Stimulated activated CD4-positive, alpha-beta T cell treated with anti-CD3 and anti-CD28 coated beads, TNF-alpha, amount 100 ng/mL, for 24 hours (primary cell): Measurements from ENCODE around the gene ZNF286A.
"Not testable (repeated sequence)": the region's sequence is repeated elsewhere in the genome, so short reads cannot be mapped to it uniquely, and the experiment has no call there.

ENCODE experiments used
- DNase-seq, 3 experiments: peaks; one replicate each; pipeline ENCODE4 v3.0.0-alpha.2; 2020; ENCODE audit warnings: low read depth in 3 of 3

Gene ZNF286A

DNA sequence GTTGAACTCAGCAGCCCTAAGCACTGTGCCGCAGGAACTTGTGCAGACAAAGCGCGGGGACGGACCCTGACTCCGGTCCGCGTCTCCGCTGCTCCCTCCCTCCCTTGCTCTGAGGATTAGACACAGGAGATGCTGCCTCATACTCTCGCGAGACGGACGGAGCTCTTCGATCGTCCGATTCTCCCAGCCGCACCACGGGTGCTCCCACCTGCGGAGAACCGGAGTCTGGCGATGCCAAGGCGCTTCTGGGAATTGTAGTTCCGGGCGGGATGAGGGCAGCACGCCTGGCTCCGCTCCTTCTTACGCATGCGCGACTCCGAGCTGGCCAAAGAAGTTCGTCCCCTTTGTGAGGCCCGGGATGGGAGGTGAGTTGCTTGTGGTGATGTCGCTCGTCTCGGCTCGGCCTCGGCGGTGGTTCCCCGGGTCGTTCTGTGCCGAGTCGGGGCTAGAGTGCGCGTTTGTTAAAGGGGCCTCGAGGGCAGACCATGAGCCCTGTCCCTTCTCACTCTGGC is at the start of gene ZNF286A:
Gene ZNF286A, plus strand, starts transcription at position 340 of the 512 bp plus-strand sequence. CDS start 578 bp downstream, outside the sequence.
- DNase-seq: peak; percentile 92 to 99 (median 98)

DNA sequence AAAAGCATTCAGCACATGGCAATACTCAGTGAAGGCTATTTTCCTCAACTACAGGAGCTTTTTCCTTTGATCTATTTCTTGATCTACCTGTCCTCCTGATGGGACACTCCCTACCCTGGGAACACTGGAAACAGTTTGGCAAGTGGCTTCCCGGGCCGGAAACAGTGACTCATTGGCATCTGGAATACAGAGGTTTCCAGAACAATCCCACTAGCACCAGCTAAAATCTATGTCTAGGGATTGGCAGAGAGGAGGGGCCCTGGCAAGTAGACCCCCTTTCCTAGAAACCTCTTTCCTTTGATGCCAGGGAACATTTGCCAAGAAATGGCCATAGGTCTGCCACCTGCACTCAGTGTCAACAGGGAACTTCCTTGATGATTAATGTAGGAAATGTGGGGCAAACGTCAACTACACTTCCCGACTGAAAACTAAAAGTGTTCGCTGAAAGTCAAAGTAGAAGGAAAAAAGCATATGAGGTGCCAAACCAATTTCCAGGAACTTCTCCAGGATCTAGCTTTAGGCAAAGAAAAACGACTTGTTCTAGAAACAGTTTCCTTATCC is 49.6 kb upstream of the ZNF286A start:
- no peak for DNase-seq

DNA sequence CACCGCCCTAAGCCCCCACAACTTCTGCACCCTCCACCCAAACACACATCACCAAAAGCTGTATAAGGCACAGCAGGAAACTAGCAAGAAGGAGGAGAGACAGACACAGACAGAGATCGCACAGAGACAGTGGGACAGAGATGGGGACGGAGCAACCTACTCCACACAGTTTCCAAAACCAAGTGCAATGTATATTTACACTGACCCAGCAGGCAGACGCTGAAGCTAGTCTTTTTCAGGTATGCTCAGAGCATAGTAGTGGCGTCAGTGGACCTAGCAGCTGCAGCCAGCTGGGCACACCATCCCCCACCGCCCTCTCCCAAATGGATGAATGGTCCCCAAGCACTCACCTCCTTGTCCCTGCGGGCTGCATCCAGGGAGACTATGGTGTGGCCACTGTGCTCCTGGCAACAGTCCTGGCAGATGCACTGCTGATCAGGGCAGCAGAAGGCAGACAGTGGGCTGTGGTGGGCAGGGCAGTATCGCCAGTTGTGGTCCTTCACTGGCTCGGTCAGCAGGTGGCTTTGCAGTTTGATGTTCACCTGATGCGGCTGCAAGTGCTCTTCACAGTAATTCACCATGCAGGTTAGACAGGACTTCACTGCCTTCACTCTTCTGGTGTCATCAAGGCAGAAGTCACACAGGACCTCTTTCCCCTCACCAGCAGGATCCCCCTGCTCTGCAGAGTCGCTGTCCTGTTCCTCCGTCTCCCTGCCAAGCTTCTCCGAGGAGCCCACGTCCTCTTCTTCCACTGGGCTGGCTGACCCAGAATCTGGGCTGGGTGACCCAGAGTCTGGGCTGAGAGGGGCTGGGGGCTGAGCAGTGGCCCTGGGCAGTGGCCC is 48.6 kb upstream of the ZNF286A start:
- no peak for DNase-seq

DNA sequence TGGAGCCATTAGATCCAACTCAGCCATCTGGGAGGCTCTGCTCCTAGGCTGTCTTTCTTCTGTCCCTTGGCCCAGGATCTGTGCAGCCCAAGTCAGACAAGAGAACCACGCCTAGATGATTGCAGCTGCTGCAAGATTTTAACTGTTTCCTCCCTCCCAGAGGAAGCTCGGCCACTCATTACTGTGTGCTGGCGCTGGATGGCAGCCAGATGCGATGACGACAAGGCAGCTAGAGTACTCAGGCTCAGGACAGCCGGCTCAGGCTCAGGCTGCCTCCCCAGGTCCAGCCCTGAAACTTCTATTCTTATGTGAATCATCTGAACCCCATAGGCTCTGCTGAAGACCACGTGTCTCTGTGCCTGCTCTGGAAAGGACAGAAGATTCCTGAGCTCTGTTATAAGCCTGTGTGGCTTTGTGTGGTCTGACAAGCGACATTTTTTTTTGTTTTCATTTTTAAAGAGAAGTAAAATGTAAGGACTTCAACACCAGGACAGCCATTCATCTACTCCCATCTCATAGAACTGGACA is 47.9 kb upstream of the ZNF286A start:
- DNase-seq: peak in 1 of 3 experiments; percentile 26

DNA sequence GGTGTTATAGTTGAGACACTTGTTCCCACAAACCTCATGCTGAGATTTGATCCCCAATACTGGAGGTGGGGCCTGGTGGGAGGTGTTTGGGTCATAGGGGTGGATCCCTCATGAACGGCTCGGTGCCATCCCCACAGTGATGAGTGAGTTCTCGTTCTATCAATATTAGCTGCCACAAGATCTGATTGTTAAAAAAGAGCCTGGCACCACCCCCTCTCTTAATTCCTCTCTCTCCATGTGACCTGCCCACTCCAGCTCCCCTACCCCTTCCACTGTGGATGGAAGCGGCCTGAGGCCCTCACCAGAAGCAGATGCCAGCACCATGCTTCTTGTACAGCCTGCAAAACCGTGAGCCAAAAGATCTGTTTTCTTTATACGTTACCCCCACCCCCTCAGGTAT is 46.6 kb upstream of the ZNF286A start:
- DNase-seq: no peak

DNA sequence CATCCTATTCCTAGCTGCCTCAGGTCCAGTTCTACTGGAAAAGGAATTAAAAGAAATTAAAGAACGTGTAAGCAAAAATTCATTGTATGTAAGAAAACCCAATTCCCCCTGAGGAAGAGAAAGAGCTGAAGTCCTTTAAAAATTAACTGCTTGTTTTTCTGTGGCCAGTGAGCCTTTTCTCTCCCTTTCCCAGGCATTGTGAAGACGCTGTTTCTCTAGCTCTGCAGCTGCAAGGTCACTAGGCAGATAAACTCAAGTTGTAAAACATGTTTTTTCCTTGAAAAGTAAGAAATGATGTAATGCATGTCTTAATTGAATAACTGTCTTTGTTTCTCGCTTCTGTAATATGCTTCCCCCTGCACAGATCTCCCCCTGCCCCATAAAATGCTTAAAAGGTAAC is 45.2 kb upstream of the ZNF286A start:
- not testable (repeated sequence) for DNase-seq

DNA sequence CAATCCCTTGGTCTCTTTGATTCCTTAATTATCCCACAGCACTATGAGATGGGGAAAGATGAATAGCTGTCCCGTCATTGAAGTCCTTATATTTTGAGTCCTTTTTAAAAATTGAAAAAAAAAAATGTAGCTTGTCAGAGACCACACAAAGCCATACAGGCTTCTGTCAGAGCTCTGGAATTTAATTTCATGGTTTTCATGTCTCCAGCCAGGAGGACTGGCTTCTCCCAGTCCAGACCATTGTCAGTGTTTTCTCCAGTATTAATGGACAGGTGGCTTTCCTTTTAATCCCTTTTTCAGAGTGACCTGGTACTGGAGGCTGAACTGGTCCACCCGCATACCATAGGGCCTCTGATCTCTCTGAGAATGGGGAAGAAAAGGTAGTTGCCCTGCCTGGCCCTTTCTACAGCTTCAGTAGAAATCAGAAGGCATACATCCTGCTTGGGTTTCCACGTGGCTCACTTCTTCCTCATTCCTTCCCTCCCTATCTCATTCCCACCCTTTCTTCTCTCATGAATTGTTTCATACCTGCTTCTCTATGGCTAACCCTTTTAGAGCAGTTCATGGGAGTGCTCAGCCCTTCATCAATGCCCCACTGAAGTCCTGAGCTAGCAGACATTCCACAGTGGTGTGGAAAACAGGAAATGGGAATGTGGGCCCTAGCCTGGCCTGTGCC is 44.5 kb upstream of the ZNF286A start:
- no peak for DNase-seq

DNA sequence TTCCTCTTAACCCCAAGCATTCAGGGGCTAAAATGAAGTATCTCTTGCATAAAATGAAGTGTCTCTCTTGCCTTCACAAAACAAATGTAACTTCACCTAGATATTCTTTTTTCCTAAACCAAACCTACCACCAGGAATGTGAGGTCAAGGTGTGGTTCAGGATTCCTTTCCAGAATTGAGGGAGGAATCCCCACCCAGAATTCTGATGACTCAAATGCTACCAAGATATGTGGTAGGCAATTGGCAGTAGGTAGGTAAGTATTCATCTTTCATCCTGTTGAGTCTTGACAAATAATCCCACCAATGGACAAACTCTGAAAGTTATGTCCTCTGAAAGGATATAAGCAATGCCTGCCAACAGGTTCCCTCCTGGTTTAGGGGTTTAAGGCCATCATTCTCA is 41.7 kb upstream of the ZNF286A start:
- DNase-seq: no peak

DNA sequence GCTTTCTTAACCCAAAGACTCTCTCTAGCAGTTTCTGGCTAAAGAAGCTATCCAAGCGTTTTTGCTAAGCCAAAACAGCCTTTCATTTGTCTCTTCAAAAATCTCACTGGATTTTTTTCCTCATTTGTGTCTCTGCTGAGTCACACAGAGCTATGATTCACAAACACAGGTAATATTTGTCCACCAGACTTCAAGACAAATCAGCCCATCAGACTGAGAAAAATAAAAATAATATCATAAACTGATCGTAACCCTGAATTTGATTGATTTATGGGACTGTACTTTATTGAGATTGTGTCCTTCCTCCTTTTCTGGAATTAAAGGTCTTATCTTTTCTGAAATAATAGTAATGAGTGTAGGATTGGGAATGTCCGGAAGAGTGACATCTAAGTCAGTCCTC is 41.3 kb upstream of the ZNF286A start:
- no peak for DNase-seq

DNA sequence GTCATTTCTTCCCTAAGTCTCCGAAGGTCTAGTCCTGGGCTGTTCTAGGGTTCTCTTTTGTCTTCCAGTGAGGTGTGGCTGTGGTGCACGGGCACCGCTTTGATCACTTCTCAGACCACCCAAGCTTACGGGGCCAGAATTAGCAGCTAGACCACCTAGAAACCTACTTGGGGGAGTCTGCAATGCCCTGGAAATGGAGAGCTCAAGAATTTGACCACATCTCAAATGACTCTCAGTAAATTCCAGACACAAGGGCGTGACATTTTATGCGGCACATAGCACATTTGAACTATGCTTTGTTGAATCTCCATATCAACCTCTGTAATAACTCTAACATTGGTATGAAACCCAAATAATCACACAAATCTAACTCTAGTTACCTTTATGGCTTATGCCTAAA is 40.3 kb upstream of the ZNF286A start:
- no peak for DNase-seq

DNA sequence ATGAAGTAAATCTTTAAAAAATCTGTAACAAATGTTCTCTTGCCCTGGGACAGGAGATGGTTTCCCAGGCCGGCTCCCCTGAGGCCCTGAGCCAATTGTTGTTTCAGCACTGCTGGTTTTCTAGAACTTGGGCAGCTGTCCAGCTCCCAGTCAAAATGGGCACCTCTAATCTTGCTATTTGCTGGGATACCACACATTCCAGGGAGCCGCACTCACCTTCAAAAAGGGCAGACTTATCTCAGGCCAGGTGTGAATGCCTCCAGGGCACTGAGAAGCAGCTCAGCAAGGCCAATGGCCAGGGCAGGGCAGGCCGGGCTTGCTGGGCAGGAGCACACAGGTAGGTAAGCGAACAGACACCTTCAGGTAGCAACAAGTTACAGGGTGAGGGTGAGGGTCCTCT is 39.9 kb upstream of the ZNF286A start:
- no peak for DNase-seq

DNA sequence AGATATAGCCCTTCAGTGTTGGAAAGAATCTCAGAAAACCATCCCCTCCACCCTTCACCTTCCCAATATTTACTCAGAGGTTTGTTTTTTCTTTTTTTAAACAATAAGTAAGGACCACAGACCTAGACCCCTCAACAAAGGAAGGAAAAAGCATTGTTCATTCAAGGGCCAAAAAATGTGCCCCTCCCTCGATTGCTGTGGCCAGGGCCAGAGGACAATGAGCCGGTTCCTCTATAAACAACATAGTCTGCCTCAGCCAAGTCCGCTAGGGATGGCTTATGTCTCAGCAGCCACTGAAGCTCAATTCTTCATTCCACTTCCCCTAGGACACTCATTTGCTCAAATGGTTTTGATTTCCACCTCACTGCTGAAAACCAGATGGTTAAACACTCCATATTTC is 39.5 kb upstream of the ZNF286A start:
- DNase-seq: no peak

DNA sequence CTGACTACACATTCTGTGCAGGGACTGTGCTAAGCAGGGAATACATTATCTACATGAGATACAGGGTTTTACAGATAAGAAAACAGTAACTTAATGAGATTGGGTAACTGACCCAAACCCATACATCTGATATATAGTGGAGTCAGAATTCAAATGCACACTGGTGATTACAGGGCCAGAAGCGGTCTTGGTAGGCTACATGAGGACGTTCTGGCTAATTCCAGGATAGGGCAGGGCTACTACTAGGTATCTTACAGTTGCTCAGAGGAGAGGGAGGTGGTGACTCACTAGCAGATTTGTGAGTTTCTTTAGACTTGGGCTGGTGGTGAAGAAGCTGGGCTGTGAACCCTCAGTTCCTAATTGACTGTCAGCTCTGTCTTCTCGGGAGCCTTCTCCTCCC is 36.9 kb upstream of the ZNF286A start:
- DNase-seq: no peak

DNA sequence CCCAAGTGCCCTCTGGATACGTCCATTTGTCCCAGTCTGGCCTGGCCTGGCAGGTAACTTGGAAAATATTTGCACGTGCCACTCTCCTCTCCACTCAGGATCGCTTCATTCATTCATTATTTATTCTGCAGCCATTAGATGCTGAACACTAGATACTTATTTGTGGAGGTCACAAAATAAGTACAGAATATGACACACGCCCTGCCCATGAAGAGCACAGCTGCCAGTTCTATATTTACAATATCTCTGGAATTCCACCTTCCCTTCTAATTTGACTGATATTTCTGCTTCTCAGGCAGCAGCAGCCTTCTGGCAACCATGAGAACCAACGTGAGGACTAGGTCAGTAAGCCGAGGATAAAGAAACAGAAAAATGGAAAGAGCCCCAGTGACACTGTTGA is 36.4 kb upstream of the ZNF286A start:
- DNase-seq: no peak

DNA sequence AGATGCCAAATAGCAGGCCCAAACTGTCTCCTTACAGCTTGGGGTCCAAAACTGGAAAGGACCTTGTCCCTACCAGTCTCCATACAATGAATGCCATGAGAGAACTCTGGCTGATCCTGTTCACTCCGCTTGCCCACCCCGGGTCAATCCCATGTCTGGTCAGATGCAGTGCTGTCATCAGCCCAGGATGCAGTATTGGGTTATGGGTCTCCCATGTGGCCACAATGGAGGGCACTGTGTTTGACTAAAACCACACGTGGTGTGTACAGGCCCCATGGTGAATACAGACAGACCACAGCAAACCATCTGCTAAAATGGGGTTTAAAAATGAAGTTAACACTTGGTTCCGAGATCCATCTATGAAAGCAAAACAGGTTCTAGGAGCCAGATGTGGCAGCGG is 35.9 kb upstream of the ZNF286A start:
- no peak for DNase-seq

DNA sequence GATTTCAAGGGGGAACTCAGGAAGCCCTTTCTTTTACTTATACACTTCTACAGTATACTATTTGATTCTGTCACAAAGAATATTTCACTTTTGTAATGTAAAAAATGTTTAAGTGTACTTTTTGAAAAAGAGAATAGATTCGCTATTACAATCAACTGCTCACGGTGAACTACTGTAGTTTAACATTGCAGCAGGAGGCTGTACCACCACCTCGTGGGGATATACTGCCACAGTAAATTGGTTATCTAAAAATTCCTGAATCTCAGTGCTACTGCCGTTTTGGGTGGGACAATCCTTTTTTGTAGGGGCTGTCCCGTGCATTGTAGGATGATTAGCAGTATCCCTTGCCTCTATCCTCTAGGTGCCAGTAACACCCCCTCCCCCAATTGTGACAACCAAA is 30.0 kb upstream of the ZNF286A start:
- DNase-seq: not testable (repeated sequence)

DNA sequence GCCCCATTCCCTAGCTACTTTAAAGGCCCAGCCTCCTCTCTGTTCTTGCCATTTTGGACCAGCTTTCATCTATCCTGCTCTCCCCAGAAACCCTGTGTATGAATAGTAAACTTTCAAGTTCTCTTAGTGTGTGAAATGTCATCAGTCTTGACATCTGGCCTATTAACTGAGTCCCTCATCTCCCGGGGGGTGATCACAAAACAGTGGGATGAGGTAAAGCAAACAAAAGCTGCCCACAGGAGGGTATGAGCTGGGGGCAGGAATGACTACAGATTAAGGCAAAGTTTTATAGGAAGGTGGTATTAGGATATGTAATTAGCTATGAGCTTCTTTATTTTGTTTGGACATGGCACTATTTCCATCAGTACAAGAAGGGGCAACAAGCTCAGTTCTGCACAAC is 24.9 kb upstream of the ZNF286A start:
- DNase-seq: not testable (repeated sequence)

DNA sequence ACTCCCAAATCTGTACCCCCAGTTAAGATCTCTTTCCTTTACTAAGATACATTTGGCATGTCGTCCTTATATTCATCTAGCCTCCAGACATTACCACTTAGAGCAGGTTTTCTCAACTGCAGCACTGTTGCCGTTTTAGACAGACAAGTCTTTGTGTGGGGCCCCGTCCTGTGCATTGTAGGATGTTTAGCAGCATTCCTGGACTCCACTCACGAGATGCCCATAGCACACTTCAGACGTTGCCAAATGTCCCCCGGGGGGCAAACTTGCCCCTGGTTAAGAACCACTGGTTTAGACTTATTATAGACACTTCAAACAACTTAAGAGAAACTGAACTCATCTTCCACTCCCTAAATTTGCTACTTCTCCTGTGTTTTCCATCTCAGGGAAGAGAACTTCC is 23.6 kb upstream of the ZNF286A start:
- DNase-seq: not testable (repeated sequence)

DNA sequence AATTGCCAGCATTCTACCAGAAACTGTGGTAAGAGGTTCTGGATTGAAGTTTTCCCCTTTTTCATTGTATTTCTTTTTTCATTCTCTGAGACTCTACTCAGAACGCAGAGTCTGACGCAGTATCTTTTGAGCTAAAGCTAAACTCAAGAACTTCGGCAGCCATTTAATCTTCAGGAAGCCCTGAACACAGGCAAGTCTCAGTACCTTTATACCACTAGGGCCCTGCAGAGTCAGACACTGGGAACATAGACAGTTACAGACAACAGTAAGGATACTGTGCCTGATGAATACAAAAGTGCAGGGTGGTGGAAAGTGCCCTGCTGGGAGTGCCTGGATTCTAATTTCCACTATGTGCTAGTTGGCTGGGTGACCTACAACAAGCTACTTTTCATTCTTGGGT is 16.4 kb upstream of the ZNF286A start:
- not testable (repeated sequence) for DNase-seq

DNA sequence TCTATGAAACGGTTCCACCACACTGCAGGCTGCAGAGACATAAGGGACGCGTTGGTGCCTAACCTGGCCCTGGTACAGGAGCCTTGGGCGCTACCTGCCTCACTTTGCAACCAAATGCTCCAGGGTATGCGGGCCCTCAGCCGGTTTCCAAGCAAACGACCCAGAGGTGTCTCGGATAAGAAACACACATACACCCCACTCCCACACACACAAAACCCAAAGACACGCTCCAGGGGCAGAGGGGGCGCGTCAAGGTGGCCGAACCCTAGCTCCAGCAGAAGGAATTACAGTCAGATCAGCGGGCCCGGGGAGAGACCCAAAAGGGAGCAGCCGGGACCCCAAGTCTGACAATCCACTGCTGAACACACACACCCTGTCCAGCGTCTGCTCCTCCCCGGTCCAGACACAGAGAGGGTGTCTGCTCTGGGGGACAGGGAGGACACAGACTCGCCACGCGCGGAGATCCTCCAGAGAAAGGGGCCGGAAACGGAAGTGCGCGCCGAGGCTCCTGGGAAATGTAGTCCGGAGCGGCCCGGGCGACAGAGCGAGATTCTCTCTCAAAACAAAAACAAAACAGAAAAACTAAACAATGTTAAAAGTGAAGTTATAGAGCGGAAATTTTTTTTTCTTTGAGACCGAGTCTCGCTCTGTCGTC is 15.6 kb upstream of the ZNF286A start, which contains the start of gene TRIM16:
Gene TRIM16, minus strand, starts transcription at position 488 of the 655 bp plus-strand sequence. CDS start 32,702 bp downstream, outside the sequence.
- peak; percentile 65 to 75 (median 67) for DNase-seq

DNA sequence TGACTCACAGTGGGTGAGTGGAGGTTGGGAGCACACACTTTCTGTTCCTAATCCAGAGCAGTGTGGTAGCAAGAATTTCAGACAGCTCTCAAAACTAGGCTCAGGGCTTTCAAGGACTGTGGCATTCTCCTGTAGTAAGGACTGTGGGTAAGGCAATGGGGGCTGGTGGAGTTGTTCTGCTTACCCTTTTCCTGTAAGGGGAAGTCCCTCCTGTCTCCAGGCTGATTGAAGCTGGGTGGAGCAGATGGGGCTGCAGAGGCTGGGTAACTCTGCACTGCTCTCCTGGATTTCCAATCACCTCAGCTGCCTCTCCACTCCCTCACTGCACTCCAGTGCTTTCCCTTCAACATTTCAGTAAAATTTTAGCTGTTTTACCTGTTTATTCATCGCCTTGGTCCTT is 12.1 kb upstream of the ZNF286A start:
- not testable (repeated sequence) for DNase-seq

DNA sequence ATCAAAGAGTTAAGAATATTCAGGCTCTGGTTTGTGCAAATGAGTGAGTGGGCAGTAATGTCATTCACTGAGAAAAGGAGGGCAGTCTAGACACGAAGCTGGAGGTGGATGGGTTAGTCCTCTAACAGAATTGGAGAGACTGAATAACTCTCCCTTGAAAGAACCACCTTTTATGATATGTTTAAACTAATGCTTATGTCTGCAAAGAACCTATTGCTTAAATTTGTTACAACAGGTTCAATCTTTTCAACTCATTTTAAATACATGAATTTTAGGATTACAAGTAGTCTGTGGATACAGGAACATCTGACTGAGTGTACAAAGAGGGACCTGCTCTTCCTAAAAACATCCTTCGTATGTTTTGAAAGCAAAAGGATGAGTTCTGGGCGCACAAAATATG is 585 bp upstream of the ZNF286A start:
- not testable (repeated sequence) for DNase-seq
